ENCODE data around the gene PAOX.

DNA sequence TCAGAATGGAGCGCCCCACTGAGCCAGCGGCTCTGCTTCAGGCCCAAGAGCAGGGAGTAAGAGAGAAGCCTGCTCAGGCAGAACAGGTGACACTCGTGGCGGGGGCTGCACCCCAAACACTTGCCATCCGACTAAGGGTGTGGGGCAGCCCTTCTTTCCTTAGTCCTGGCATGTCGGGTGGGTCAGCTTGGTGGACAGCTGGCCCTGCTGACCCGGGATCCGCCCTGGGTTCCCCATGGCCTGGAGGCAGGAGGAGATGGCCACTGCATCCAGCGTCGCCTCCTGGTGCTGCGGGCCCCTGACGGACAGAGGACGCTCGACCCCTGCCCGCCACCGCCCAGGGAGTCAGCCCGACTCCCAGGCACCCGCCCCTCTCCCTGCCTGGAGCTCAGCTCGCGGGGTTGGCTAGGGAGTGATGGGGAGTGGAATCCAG, 1.2 kb upstream of the PAOX start:
- TF ChIP-seq, protein P1, sequence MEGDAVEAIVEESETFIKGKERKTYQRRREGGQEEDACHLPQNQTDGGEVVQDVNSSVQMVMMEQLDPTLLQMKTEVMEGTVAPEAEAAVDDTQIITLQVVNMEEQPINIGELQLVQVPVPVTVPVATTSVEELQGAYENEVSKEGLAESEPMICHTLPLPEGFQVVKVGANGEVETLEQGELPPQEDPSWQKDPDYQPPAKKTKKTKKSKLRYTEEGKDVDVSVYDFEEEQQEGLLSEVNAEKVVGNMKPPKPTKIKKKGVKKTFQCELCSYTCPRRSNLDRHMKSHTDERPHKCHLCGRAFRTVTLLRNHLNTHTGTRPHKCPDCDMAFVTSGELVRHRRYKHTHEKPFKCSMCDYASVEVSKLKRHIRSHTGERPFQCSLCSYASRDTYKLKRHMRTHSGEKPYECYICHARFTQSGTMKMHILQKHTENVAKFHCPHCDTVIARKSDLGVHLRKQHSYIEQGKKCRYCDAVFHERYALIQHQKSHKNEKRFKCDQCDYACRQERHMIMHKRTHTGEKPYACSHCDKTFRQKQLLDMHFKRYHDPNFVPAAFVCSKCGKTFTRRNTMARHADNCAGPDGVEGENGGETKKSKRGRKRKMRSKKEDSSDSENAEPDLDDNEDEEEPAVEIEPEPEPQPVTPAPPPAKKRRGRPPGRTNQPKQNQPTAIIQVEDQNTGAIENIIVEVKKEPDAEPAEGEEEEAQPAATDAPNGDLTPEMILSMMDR (IDR thresholded peaks at IDR 0.05; ENCODE audit: insufficient read depth, low read length, poor library complexity, severe bottlenecking), result no peak
- no peak for TF ChIP-seq EZH2phosphoT487 (conservative IDR thresholded peaks at IDR 0.05; ENCODE audit: low read length)
